Activated naive CD4-positive, alpha-beta T cell treated with anti-CD3 and anti-CD28 coated beads, Interleukin-2, amount 10 ng/mL, durations not matched to agents 7 days and 5 days (primary cell): ENCODE measurements around the gene GOLGB1.
A peak's percentile ranks its signal among the peaks of the same experiment; 100 is the strongest.
"Not testable (repeated sequence)": the region's sequence is repeated elsewhere in the genome, so short reads cannot be mapped to it uniquely, and the experiment has no call there.

ENCODE experiments used
- CTCF ChIA-PET: fragments of 350-600 bp; sonication (Branson Sonifier 250); formaldehyde crosslinking; loops from one replicate; lab custom pipeline; 2021; ENCODE audit warnings: antibody characterized with exemption; lab: Charles Lee
- DNase-seq: peaks from one replicate; pipeline ENCODE4 v3.0.0-alpha.2; 2020
- H3K27ac Mint-ChIP-seq: one replicate; pipeline ENCODE4 v1.8.0; 2021; ENCODE audit warnings: mild to moderate bottlenecking, moderate library complexity, mixed read lengths
- H3K27me3 Mint-ChIP-seq: one replicate; pipeline ENCODE4 v1.8.0; 2021; ENCODE audit warnings: mild to moderate bottlenecking, mixed read lengths
- H3K36me3 Mint-ChIP-seq: one replicate; pipeline ENCODE4 v1.8.0; 2021; ENCODE audit warnings: mixed read lengths
- H3K4me1 Mint-ChIP-seq: one replicate; pipeline ENCODE4 v1.8.0; 2021; ENCODE audit warnings: mixed read lengths
- H3K4me3 Mint-ChIP-seq: one replicate; pipeline ENCODE4 v1.8.0; 2021; ENCODE audit warnings: mild to moderate bottlenecking, moderate library complexity, mixed read lengths
- H3K9me3 Mint-ChIP-seq: one replicate; pipeline ENCODE4 v1.8.0; 2021; ENCODE audit warnings: mixed read lengths

The GOLGB1 gene, protein sequence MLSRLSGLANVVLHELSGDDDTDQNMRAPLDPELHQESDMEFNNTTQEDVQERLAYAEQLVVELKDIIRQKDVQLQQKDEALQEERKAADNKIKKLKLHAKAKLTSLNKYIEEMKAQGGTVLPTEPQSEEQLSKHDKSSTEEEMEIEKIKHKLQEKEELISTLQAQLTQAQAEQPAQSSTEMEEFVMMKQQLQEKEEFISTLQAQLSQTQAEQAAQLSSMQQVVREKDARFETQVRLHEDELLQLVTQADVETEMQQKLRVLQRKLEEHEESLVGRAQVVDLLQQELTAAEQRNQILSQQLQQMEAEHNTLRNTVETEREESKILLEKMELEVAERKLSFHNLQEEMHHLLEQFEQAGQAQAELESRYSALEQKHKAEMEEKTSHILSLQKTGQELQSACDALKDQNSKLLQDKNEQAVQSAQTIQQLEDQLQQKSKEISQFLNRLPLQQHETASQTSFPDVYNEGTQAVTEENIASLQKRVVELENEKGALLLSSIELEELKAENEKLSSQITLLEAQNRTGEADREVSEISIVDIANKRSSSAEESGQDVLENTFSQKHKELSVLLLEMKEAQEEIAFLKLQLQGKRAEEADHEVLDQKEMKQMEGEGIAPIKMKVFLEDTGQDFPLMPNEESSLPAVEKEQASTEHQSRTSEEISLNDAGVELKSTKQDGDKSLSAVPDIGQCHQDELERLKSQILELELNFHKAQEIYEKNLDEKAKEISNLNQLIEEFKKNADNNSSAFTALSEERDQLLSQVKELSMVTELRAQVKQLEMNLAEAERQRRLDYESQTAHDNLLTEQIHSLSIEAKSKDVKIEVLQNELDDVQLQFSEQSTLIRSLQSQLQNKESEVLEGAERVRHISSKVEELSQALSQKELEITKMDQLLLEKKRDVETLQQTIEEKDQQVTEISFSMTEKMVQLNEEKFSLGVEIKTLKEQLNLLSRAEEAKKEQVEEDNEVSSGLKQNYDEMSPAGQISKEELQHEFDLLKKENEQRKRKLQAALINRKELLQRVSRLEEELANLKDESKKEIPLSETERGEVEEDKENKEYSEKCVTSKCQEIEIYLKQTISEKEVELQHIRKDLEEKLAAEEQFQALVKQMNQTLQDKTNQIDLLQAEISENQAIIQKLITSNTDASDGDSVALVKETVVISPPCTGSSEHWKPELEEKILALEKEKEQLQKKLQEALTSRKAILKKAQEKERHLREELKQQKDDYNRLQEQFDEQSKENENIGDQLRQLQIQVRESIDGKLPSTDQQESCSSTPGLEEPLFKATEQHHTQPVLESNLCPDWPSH (N-terminal part only)

GRCh38 chr3:121749276-121750086 is at the start of gene GOLGB1:
Gene GOLGB1, minus strand, starts transcription at chr3:121749741. Its CDS starts 18,770 bp downstream, at chr3:121730971.
- Mint-ChIP-seq H3K4me3 (no peak within 1 kb of the TSS), H3K9me3 (no peaks in the 10 kb centered on the region), H3K36me3 (peaks cover 1% of the 10 kb centered on the region), H3K27ac (peak within 1 kb of the TSS; percentile 20), H3K27me3 (peaks cover 22% of the 10 kb centered on the region), H3K4me1 (peaks cover 7% of the 10 kb centered on the region)
- DNase-seq, result peak; percentile 97
- CTCF ChIA-PET, result interaction anchor here (0.9 kb wide), 1 partner anchor 203 kb away, joined by 3 read pairs; no protein-coding TSS in a partner anchor

DNA sequence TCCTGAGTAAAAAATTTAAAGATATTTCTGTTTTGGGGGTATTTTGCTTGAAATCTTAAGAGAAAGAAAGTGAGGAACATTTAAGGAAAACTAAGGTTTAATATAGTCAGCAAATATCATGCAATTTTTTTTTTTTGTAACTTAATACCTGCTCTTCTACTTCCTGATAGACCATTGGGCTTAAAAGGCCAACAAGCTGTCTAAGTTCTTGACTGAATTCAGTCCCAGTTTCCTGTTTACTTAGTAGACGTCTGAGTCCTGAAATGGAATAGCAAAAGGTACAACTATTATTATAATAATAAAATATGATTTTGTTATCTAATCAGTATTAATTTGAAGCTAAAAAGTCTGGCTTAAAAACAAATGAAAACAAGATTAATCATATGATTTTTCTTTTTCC is 47.4 kb upstream of the GOLGB1 start:
- no peak overlapping the region for H3K27ac Mint-ChIP-seq
- DNase-seq, result no peak
- no peak overlapping the region for H3K4me3 Mint-ChIP-seq
- H3K27me3 Mint-ChIP-seq, result no peaks in the 10 kb centered on the region
- CTCF ChIA-PET, result no interaction called here
- H3K9me3 Mint-ChIP-seq, result no peaks in the 10 kb centered on the region
- no peaks in the 10 kb centered on the region for H3K4me1 Mint-ChIP-seq
- H3K36me3 Mint-ChIP-seq, result peaks cover 30% of the 10 kb centered on the region

- no peak overlapping the region for H3K27ac Mint-ChIP-seq
- DNase-seq, result no peak
- CTCF ChIA-PET, result no interaction called here
- peaks cover 34% of the 10 kb centered on the region for H3K36me3 Mint-ChIP-seq
- H3K27me3 Mint-ChIP-seq, result no peaks in the 10 kb centered on the region
- no peaks in the 10 kb centered on the region for H3K9me3 Mint-ChIP-seq
- no peaks in the 10 kb centered on the region for H3K4me1 Mint-ChIP-seq
- no peak overlapping the region for H3K4me3 Mint-ChIP-seq
Observed at GRCh38 chr3:121794264-121794983, 44.9 kb upstream of the GOLGB1 start.

GRCh38 chr3:121793078-121793477 is 43.5 kb upstream of the GOLGB1 start:
- Mint-ChIP-seq H3K4me1 (no peaks in the 10 kb centered on the region), H3K27ac (no peak overlapping the region), H3K9me3 (no peaks in the 10 kb centered on the region), H3K4me3 (no peak overlapping the region), H3K36me3 (peaks cover 47% of the 10 kb centered on the region), H3K27me3 (no peaks in the 10 kb centered on the region)
- no peak for DNase-seq
- CTCF ChIA-PET, result no interaction called here

DNA sequence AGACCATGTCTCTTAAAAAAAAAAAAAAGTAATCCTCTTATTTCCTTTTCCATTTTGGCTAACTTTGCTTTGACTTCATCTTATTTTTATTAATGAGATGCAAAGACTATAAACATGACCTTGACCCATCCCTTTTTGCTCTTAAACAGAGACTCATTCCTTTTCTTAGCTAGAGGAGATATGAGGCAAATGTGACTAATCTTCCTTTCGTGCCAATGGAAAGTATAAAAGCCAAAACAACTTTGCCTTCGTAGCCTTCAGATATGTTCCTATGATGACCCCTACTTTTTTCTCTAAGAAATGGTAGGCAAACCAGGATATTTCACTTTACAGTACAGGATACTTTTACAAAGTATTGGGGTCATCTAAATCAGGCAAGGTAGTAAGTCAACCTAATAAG is 36.9 kb upstream of the GOLGB1 start:
- Mint-ChIP-seq H3K4me1 (no peaks in the 10 kb centered on the region), H3K4me3 (no peak overlapping the region), H3K27me3 (no peaks in the 10 kb centered on the region), H3K27ac (no peak overlapping the region), H3K9me3 (no peaks in the 10 kb centered on the region), H3K36me3 (peaks cover 50% of the 10 kb centered on the region)
- CTCF ChIA-PET, result interaction anchor here (0.6 kb wide), 1 partner anchor 95 kb away, joined by 3 read pairs; no protein-coding TSS in a partner anchor
- DNase-seq, result no peak

DNA sequence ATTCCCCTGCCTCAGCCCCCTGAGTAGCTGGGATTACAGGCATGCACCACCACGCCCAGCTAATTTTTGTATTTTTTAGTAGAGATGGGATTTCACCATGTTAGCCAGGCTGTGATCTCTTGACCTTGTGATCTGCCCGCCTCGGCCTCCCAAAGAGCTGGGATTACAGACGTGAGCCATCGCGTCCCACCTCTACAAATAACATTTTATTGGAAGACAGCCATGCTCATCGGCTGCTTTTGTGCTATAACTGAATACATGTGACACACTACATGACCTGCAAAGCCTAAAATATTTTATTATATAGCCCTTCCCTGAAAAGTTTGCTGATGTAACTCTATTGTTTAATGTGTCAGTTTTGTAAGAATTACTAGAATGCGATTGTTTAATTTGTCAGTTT is 33.2 kb upstream of the GOLGB1 start:
- H3K4me1 Mint-ChIP-seq, H3K27me3 Mint-ChIP-seq, CTCF ChIA-PET, H3K4me3 Mint-ChIP-seq, H3K9me3 Mint-ChIP-seq, H3K27ac Mint-ChIP-seq, DNase-seq: not testable (repeated sequence)
- peaks cover 54% of the 10 kb centered on the region for H3K36me3 Mint-ChIP-seq

GRCh38 chr3:121781611-121782010 is 32.1 kb upstream of the GOLGB1 start:
- peaks cover 52% of the 10 kb centered on the region for H3K36me3 Mint-ChIP-seq
- no peaks in the 10 kb centered on the region for H3K4me1 Mint-ChIP-seq
- no peak overlapping the region for H3K27ac Mint-ChIP-seq
- H3K27me3 Mint-ChIP-seq, result no peaks in the 10 kb centered on the region
- CTCF ChIA-PET, result no interaction called here
- H3K9me3 Mint-ChIP-seq, result no peaks in the 10 kb centered on the region
- H3K4me3 Mint-ChIP-seq, result no peak overlapping the region
- no peak for DNase-seq

GRCh38 chr3:121775095-121775494 is 25.6 kb upstream of the GOLGB1 start:
- H3K36me3 Mint-ChIP-seq, result peaks cover 65% of the 10 kb centered on the region
- H3K27ac Mint-ChIP-seq, H3K4me3 Mint-ChIP-seq, H3K4me1 Mint-ChIP-seq, CTCF ChIA-PET, H3K27me3 Mint-ChIP-seq, DNase-seq, H3K9me3 Mint-ChIP-seq: not testable (repeated sequence)

GRCh38 chr3:121769246-121769645 is 19.7 kb upstream of the GOLGB1 start:
- no peak overlapping the region for H3K4me3 Mint-ChIP-seq
- CTCF ChIA-PET, result no interaction called here
- H3K9me3 Mint-ChIP-seq, result no peaks in the 10 kb centered on the region
- no peak overlapping the region for H3K27ac Mint-ChIP-seq
- no peaks in the 10 kb centered on the region for H3K4me1 Mint-ChIP-seq
- peaks cover 47% of the 10 kb centered on the region for H3K36me3 Mint-ChIP-seq
- no peaks in the 10 kb centered on the region for H3K27me3 Mint-ChIP-seq
- no peak for DNase-seq

- no peaks in the 10 kb centered on the region for H3K9me3 Mint-ChIP-seq
- peaks cover 41% of the 10 kb centered on the region for H3K36me3 Mint-ChIP-seq
- no peaks in the 10 kb centered on the region for H3K27me3 Mint-ChIP-seq
- H3K27ac Mint-ChIP-seq, result no peak overlapping the region
- no peak for DNase-seq
- H3K4me1 Mint-ChIP-seq, result no peaks in the 10 kb centered on the region
- H3K4me3 Mint-ChIP-seq, result no peak overlapping the region
- CTCF ChIA-PET, result no interaction called here
Observed at GRCh38 chr3:121768452-121768851, 18.9 kb upstream of the GOLGB1 start.

- no peaks in the 10 kb centered on the region for H3K4me1 Mint-ChIP-seq
- CTCF ChIA-PET, result no interaction called here
- H3K27ac Mint-ChIP-seq, result no peak overlapping the region
- H3K4me3 Mint-ChIP-seq, result no peak overlapping the region
- H3K36me3 Mint-ChIP-seq, result no peaks in the 10 kb centered on the region
- H3K27me3 Mint-ChIP-seq, result peaks cover 33% of the 10 kb centered on the region
- H3K9me3 Mint-ChIP-seq, result no peaks in the 10 kb centered on the region
- DNase-seq, result no peak
Observed at GRCh38 chr3:121759541-121760202, 10.1 kb upstream of the GOLGB1 start.

GRCh38 chr3:121758727-121759450 is 9.3 kb upstream of the GOLGB1 start:
- peaks cover 39% of the 10 kb centered on the region for H3K27me3 Mint-ChIP-seq
- H3K4me1 Mint-ChIP-seq, result no peaks in the 10 kb centered on the region
- CTCF ChIA-PET, result no interaction called here
- H3K4me3 Mint-ChIP-seq, result no peak overlapping the region
- no peaks in the 10 kb centered on the region for H3K36me3 Mint-ChIP-seq
- DNase-seq, result no peak
- H3K27ac Mint-ChIP-seq, result no peak overlapping the region
- H3K9me3 Mint-ChIP-seq, result no peaks in the 10 kb centered on the region
